ENCODE measurements around the gene TRIM6.

DNA sequence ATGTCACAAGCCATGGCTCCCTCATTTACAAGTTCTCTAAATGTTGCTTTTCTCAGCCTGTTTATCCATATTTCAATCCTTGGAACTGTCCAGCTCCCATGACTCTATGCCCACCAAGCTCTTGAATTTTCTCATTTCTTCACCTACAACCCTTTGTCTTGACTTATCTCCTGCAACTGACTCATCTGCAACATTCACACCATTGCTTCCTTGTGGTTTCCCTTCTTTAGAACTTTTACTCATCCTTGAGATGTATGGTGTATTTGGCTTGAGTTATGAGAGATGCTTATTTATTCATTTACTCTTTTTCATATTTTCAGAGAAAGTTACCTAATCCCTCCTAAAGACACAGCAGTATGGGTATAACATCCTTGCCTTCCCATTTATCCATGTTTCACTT lies 47.1 kb downstream of the TRIM6 start:
- TF ChIP-seq ESRRA (IDR thresholded peaks at IDR 0.05; ENCODE audit: borderline replicate concordance, low read length) (no peak), HOXA7 (CRISPR knock-in tag; IDR thresholded peaks at IDR 0.05) (no peak), ZC3H11A (IDR thresholded peaks at IDR 0.05) (no peak), RARB (CRISPR knock-in tag; IDR thresholded peaks at IDR 0.05) (no peak), POLR2A (IDR thresholded peaks at IDR 0.05; ENCODE audit: low read length) (no peak), MAFK (IDR thresholded peaks at IDR 0.05; ENCODE audit: partially characterized antibody) (no peak), SMC3 (IDR thresholded peaks at IDR 0.05) (no peak), CHD4 (IDR thresholded peaks at IDR 0.05; ENCODE audit: borderline replicate concordance) (no peak), CEBPB (IDR thresholded peaks at IDR 0.05) (no peak)
- TF ChIP-seq, protein P1, sequence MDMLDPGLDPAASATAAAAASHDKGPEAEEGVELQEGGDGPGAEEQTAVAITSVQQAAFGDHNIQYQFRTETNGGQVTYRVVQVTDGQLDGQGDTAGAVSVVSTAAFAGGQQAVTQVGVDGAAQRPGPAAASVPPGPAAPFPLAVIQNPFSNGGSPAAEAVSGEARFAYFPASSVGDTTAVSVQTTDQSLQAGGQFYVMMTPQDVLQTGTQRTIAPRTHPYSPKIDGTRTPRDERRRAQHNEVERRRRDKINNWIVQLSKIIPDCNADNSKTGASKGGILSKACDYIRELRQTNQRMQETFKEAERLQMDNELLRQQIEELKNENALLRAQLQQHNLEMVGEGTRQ (IDR thresholded peaks at IDR 0.05): no peak
